Astrocyte of the spinal cord (primary cell): ENCODE data around the gene NSD2.
"Not testable (repeated sequence)": the region's sequence is repeated elsewhere in the genome, so short reads cannot be mapped to it uniquely, and the experiment has no call there.

Experiments used
- DNase-seq: peaks from one replicate; pipeline ENCODE4 v3.0.0; 2011; ENCODE audit warnings: low read depth, low spot score
- H3K4me3 ChIP-seq: 2 replicates; pipeline ENCODE4 v1.5.1; 2011; ENCODE audit warnings: low read depth, mild to moderate bottlenecking, low read length, moderate library complexity
- in situ Hi-C: cut with HindIII; loops from 2 replicates; pipeline ENCODE4 v1.10.0; 2017; ENCODE audit warnings: low sequenced_read_pairs
- TF ChIP-seq, protein P1 (sequence below): IDR thresholded peaks from 2 replicates; pipeline ENCODE4 v1.5.1; 2012; ENCODE audit warnings: low read depth, mild to moderate bottlenecking, low read length, inconsistent platforms

The NSD2 gene

DNA sequence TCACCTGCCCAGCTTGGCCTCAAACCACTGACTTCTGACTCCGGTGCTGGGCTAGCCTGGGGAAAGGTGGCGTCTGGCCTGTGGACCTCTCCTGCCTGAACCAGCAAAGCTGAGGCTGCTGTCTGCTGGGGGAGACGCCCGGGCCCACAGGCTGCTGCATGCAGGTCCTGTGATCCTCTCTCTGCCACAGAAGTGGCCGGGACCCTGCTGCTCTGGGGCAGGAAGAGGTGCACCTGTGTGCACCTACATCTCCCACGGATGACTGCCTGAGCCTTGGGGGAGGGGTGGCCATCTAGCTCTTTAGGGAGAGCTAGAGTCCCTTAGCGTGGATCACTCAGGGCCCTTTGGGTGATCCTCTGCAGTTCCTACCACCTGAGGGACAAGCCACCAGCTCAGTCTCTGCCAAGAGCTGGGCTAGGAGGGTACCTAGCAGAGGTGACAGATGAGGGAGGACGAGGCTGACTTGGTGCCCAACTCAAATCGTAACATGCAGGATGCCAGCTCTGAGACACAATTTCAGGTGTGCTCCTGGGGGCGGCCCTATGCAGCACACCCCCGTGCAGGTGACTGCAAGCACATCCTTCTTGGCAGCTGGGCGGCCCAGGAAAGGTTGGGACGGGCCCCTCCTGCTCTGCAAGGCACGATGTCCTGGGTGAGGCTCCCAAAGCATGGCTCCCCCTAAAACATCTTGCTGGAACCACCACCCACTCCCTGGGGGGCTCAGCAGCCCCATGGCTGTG, 37.7 kb upstream of the NSD2 start:
- H3K4me3 ChIP-seq: no peak overlapping the region
- in situ Hi-C loops: no loop called here
- DNase-seq: no peak
- TF ChIP-seq, protein P1, sequence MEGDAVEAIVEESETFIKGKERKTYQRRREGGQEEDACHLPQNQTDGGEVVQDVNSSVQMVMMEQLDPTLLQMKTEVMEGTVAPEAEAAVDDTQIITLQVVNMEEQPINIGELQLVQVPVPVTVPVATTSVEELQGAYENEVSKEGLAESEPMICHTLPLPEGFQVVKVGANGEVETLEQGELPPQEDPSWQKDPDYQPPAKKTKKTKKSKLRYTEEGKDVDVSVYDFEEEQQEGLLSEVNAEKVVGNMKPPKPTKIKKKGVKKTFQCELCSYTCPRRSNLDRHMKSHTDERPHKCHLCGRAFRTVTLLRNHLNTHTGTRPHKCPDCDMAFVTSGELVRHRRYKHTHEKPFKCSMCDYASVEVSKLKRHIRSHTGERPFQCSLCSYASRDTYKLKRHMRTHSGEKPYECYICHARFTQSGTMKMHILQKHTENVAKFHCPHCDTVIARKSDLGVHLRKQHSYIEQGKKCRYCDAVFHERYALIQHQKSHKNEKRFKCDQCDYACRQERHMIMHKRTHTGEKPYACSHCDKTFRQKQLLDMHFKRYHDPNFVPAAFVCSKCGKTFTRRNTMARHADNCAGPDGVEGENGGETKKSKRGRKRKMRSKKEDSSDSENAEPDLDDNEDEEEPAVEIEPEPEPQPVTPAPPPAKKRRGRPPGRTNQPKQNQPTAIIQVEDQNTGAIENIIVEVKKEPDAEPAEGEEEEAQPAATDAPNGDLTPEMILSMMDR: no peak

DNA sequence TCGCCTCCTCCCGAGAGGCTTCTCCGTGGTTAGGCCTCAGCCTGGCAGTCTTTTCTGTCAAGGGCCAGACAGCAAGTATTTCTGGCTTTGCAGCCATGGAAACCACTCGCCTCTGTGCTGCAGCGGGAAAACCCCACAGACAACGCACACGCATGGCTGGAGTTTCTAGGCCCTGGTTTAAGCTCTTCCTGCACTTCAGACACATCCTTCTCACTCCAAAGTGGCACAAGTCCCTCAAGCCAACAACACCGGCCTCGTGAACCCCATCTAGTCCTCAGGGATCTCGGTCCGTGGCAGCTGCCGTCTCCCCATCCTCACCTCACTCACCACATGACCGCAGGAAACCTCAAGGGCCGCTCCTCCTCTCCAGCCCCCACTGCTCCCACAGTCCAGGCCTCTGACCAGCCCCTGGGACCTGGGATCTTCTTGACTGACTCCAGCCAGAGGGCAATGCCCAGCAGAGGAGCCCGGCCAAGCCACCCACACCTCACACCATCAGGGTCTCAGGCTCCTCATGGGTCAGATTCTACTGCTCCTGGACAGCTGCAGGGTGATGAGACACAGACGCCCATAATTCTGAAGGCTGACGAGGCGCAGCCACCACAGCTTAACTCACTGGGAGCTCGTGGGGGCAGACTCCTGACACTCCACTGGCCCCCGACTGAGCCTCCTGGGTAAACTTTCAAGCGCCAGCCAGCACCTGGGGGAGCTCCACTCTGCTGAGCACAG, 37.0 kb upstream of the NSD2 start:
- no peak for DNase-seq
- TF ChIP-seq, protein P1: no peak
- in situ Hi-C loops: no loop called here
- H3K4me3 ChIP-seq: no peak overlapping the region

GRCh38 chr4:1835836-1836235, 35.4 kb upstream of the NSD2 start:
- DNase-seq, H3K4me3 ChIP-seq, in situ Hi-C loops: not testable (repeated sequence)

GRCh38 chr4:1836650-1837049, 34.5 kb upstream of the NSD2 start:
- DNase-seq: no peak
- TF ChIP-seq, protein P1: no peak
- no peak overlapping the region for H3K4me3 ChIP-seq
- in situ Hi-C loops: no loop called here

- TF ChIP-seq, protein P1: no peak
- no peak for DNase-seq
- no peak overlapping the region for H3K4me3 ChIP-seq
- in situ Hi-C loops: no loop called here
Observed at GRCh38 chr4:1837069-1837468, 34.1 kb upstream of the NSD2 start.

DNA sequence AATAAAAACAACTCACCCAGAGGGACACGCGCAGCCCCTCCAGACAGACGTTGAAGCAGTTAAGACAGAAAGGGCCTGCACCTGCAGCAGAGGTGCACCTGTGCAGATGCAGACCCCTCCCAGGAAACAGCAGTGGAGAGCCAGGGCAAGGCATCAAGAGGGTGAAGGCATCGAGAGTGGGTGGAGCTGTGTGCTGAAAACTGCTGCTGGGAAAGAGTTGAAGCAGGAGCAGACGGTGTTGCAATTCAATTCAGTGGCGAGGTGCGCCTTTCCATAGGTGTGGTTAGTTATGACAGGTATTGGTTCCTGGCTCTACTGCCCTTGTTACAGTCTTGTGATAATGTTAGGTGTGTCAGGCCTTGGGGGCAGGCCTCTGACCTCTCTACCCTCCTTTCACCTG, 31.9 kb upstream of the NSD2 start:
- TF ChIP-seq, protein P1: no peak
- in situ Hi-C loops: no loop called here
- H3K4me3 ChIP-seq: no peak overlapping the region
- DNase-seq: no peak

DNA sequence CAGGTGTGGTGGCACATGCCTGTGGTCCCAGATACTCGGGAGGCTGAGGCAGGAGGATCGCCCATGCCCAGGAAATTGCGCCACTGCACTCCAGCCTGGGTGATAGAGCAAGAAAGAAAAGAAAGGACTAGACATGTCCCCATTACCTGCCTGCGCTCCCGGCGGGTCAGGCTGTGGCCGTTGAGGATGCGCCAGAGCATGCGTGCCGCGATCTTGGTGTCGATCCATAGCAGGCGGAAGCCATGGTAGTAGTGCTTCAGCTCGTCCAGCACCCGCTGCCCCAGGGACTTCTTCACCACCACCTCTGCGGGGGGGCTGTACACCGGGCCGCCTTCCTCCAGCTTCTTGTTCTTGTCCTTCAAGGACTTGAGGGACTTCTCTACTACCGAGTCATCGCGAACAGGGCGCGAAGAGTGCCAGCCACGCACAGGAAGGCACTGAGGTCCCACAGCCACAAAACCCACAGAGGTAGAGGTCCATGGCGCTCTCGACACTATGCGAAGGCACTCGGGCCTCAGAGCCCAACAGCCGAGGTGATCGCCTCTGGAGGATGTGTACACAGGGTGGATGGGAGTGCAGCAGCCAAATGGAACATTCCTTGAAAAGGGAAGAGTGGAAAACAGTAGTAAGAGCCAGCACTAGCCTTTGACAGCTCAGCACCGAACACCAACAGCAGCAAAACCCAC, 29.8 kb upstream of the NSD2 start:
- DNase-seq: no peak
- in situ Hi-C loops: no loop called here
- no peak overlapping the region for H3K4me3 ChIP-seq
- TF ChIP-seq, protein P1: no peak
